HFFc6 (cell line): ENCODE measurements around the gene LGALS3. TPM values are rescaled to one million over a fixed set of nuclear protein-coding genes. Genes with fewer than 3 reads are reported as not detected.

Source experiments
- DNase-seq: peaks from one replicate; pipeline ENCODE4 v3.0.0-alpha.2; 2018
- H3K27ac Mint-ChIP-seq: 2 replicates; pipeline ENCODE4 v1.8.0; 2020; ENCODE audit warnings: mild to moderate bottlenecking, mixed read lengths
- H3K27me3 Mint-ChIP-seq: 2 replicates; pipeline ENCODE4 v1.8.0; 2021; ENCODE audit warnings: mild to moderate bottlenecking, moderate library complexity, mixed read lengths; ENCODE audit not compliant: insufficient read depth
- H3K36me3 Mint-ChIP-seq: 2 replicates; pipeline ENCODE4 v1.8.0; 2021; ENCODE audit warnings: low read depth, mixed read lengths
- H3K4me1 Mint-ChIP-seq: 2 replicates; pipeline ENCODE4 v1.8.0; 2020; ENCODE audit warnings: low read depth, mixed read lengths
- H3K4me3 Mint-ChIP-seq: 2 replicates; pipeline ENCODE4 v1.8.0; 2020; ENCODE audit warnings: mild to moderate bottlenecking, moderate library complexity, mixed read lengths
- H3K9me3 Mint-ChIP-seq: 2 replicates; pipeline ENCODE4 v1.8.0; 2020; ENCODE audit warnings: mild to moderate bottlenecking, mixed read lengths
- CTCF ChIP-seq: fragments of 200-600 bp; sonication (generic); IDR thresholded peaks from 2 replicates; pipeline ENCODE4 v1.5.0; 2021; ENCODE audit warnings: antibody characterized with exemption, mild to moderate bottlenecking
- total RNA-seq, 6 experiments: library from RNA; stranded (reverse); fragmentation: NEBNext Ultra II Directional; extraction: Animal tissue kit (Norgen Biotek cat#: 25700); gene quantifications; 2 replicates in 1 of 6; 3 replicates in 5 of 6; pipeline ENCODE4 v1.2.3, GENCODE V29; 2021

LGALS3 gene
- total RNA-seq, 6 experiments from 2014 or later = 70.1 to 83.0 (median 74.7) TPM

DNA sequence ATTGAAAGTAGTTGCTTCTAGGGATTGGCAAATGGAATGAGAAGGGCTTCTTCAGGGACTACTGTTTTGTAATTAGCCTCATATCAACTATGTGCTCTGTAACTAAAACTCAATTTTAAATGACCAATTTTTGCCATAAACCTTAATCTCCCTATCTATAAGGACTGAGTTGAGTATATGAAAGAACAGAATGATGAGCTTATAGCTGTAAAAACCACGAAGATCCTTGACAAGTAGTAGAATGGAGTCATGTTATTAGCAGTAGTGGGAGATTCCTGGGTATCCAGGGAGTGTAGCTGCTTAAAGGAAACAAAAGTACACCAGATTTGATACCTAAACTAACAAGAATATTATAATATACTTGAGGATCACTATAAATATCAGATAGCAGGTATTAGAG lies 28.0 kb downstream of the LGALS3 start:
- no peaks in the 10 kb centered on the region for H3K27me3 Mint-ChIP-seq
- H3K4me3 Mint-ChIP-seq = no peak overlapping the region
- no peak for TF ChIP-seq CTCF
- no peak overlapping the region for H3K27ac Mint-ChIP-seq
- no peak for DNase-seq
- H3K4me1 Mint-ChIP-seq = peaks cover 7% of the 10 kb centered on the region
- no peaks in the 10 kb centered on the region for H3K9me3 Mint-ChIP-seq
- peaks cover 13% of the 10 kb centered on the region for H3K36me3 Mint-ChIP-seq

- H3K27ac Mint-ChIP-seq = no peak overlapping the region
- TF ChIP-seq CTCF = no peak
- H3K36me3 Mint-ChIP-seq = peaks cover 13% of the 10 kb centered on the region
These were observed 29.4 kb downstream of the LGALS3 start for GRCh38 chr14:55158412-55158811.

DNA sequence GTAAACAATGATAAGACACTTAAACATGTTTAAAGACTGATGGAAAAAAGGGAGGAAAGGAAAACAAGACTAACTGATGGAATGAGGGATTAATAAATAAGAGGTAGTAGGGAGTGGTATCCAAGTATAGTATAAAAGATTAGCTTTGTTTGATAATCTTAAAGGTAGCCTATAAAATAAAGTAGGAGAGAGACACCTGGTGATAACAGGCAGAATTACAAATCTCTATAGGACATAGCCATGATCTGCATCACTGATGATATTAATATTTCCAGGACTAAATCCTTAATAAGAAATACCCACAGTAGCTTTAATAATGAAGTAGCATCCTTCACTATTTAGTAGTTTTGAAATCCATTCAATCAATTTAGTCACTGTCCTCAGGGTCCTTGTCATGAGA lies 31.9 kb downstream of the LGALS3 start:
- Mint-ChIP-seq H3K27me3 (no peaks in the 10 kb centered on the region), H3K36me3 (peaks cover 13% of the 10 kb centered on the region), H3K9me3 (no peaks in the 10 kb centered on the region), H3K27ac (no peak overlapping the region; the same call in 1 of the 2 replicates), H3K4me1 (no peaks in the 10 kb centered on the region), H3K4me3 (no peak overlapping the region)
- DNase-seq = peak; percentile 22
- TF ChIP-seq CTCF = peak; percentile 74

More at GRCh38 chr14:55158412-55158811, 29.4 kb downstream of the LGALS3 start:
- no peaks in the 10 kb centered on the region for H3K27me3 Mint-ChIP-seq
- DNase-seq = no peak
- no peak overlapping the region for H3K4me3 Mint-ChIP-seq
- no peaks in the 10 kb centered on the region for H3K9me3 Mint-ChIP-seq
- H3K4me1 Mint-ChIP-seq = no peaks in the 10 kb centered on the region

DNA sequence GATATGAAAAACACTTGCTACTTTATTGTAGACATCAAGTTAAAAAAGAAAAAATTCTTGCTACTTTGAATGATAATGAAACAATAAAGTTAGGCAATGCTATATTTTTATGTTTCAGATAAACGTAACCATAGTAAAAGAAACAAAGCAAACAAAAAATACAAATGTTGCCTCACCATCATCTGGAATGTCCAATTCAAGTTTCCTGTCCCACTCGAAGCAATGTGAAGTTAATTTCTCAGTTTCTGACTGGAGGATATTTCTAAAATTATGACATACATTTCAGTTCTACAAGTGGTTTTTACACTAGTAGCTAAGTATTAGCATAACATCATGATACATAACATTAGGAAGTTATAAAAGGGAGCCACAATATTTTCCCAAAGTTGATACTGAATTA lies 41.5 kb downstream of the LGALS3 start:
- H3K4me1 Mint-ChIP-seq = no peaks in the 10 kb centered on the region
- no peak overlapping the region; the same call in 1 of the 2 replicates for H3K27ac Mint-ChIP-seq
- TF ChIP-seq CTCF = no peak
- H3K4me3 Mint-ChIP-seq = no peak overlapping the region
- H3K36me3 Mint-ChIP-seq = no peaks in the 10 kb centered on the region; the same call in 1 of the 2 replicates
- no peak for DNase-seq
- H3K27me3 Mint-ChIP-seq = no peaks in the 10 kb centered on the region
- H3K9me3 Mint-ChIP-seq = no peaks in the 10 kb centered on the region

GRCh38 chr14:55180006-55180405 lies 51.0 kb downstream of the LGALS3 start:
- no peak for DNase-seq
- TF ChIP-seq CTCF = no peak
- Mint-ChIP-seq H3K27me3 (no peaks in the 10 kb centered on the region), H3K4me1 (peaks cover 5% of the 10 kb centered on the region; the same call in 1 of the 2 replicates), H3K27ac (no peak overlapping the region), H3K36me3 (peaks cover 14% of the 10 kb centered on the region; the same call in 1 of the 2 replicates), H3K4me3 (no peak overlapping the region), H3K9me3 (no peaks in the 10 kb centered on the region)

DNA sequence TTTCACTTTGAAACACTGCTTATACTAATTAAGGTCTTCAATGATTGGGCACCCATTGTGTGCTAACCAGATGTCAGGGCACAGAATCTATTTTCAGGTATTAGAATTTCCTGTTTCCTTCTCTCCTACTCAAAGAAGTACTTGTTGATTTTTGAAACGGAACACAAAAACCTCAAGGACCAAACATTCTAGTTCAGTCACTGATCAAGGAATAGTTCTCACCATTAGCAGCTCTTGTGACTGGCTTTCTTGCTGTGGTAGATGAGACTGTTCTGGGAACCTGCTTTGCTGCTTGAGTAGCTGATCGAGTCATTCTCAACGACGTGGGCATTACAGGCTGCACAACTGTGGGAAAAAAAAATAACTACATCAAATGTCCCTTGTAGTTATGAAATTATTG lies 51.4 kb downstream of the LGALS3 start:
- no peak overlapping the region for H3K27ac Mint-ChIP-seq
- peaks cover 5% of the 10 kb centered on the region; the same call in 1 of the 2 replicates for H3K4me1 Mint-ChIP-seq
- DNase-seq = no peak
- no peaks in the 10 kb centered on the region for H3K9me3 Mint-ChIP-seq
- TF ChIP-seq CTCF = no peak
- H3K27me3 Mint-ChIP-seq = no peaks in the 10 kb centered on the region
- no peak overlapping the region for H3K4me3 Mint-ChIP-seq
- H3K36me3 Mint-ChIP-seq = peaks cover 14% of the 10 kb centered on the region; the same call in 1 of the 2 replicates
